Glomerular endothelial cell (primary cell): Measurements from ENCODE around the gene WFDC1. TPM values are rescaled to one million over a fixed set of nuclear protein-coding genes. Genes with fewer than 3 reads are reported as not detected.

Source experiments
- DNase-seq: peaks from one replicate; pipeline ENCODE4 v3.0.0-alpha.2; 2011; ENCODE audit warnings: low read depth, low spot score; ENCODE audit errors: extremely low read depth
- total RNA-seq: library from RNA; depleted of rRNA; stranded (reverse); fragments of >200 nt; gene quantifications from 2 replicates; pipeline ENCODE4 v1.2.3, GENCODE V29; 2015

Gene WFDC1
- total RNA-seq, 1 donor from 2014 or later, result not detected

DNA sequence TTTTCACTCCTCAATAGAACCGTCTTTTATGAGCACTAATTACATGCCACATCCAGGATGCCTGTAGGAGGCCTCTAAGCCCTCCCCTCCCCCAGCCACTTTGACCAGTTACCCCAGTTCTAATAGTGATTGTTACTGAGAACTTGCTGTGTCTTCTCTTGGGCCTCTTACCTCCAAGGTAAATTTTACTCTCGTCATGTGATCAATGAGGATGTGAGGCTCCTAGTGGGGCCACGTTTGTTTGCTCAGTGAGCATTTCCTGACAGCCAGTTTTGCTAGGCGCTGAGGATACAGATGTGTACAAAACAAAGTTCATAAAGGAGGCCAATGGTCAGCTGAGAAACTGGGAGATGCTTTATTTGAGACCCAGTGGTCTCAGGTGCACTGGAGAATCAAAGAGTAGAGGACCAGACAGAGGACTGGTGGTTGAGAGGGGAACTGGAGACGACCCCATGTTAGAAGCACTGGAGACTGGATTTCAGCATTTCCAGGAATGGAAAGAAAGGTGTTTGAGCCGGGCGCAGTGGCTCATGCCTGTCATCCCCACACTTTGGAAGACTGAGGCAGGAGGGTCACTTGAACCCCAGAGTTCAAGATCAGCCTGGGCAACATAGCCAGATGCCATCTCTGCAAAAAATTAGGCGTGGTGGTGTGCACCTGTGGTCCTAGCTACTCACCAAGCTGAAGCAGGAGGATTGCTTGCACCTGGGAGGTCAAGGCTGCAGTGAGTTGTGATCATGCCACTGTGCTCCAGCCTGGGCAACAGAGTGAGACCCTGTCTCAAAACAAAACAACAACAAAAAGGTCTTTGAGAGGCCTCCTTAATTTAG, 76.3 kb downstream of the WFDC1 start:
- DNase-seq, result no peak

GRCh38 chr16:84371553-84371865, 76.8 kb downstream of the WFDC1 start:
- no peak for DNase-seq

GRCh38 chr16:84373907-84374489, 79.3 kb downstream of the WFDC1 start:
- no peak for DNase-seq

DNA sequence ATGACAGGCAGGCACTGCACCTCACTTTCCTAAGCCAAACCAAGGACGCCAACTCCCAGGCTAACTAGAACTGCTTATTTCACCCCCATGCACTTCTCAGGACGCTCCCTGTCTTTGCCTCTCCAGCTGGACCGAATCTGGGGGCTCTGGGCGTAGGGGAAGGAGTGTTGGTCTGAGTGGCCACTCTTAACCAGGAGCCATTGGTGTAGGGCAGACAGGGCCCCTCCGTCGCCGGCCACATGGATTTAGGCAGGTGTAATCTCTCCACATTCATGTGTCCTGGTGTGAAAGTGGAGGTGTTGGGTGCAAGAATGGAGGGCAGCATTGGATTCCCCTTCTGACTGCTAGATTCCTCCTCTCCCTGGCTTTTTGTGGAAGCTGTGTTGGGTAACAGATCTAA, 83.4 kb downstream of the WFDC1 start:
- no peak for DNase-seq

GRCh38 chr16:84378567-84378966, 83.9 kb downstream of the WFDC1 start:
- DNase-seq, result no peak

GRCh38 chr16:84379008-84379708, 84.5 kb downstream of the WFDC1 start:
- no peak for DNase-seq

Other genes with a start within 250 kb of the WFDC1 start
- gene MBTPS1, start 177.9 kb upstream of the WFDC1 start, total RNA-seq, result 107 and 122 TPM in 2 replicates
- gene HSDL1, start 149.7 kb upstream of the WFDC1 start, total RNA-seq, result 19.1 and 23.7 TPM in 2 replicates
- gene DNAAF1, start 149.6 kb upstream of the WFDC1 start, total RNA-seq, result not detected in 2 replicates
- gene TAF1C, start 107.8 kb upstream of the WFDC1 start, total RNA-seq, result 21.3 and 62.0 TPM in 2 replicates
- gene ADAD2, start 103.7 kb upstream of the WFDC1 start, total RNA-seq, result 0.06 TPM in 1 of 2 replicates, not detected in the other
- gene KCNG4, start 54.9 kb upstream of the WFDC1 start, total RNA-seq, result not detected in 2 replicates
- gene ATP2C2, start 73.7 kb downstream of the WFDC1 start, total RNA-seq, result 0.10 TPM in 1 of 2 replicates, not detected in the other
- gene MEAK7, start 209.8 kb downstream of the WFDC1 start, total RNA-seq, result 27.4 and 32.6 TPM in 2 replicates